ENCODE data around the gene CDKL5. TPM values are rescaled to one million over a fixed set of nuclear protein-coding genes. Genes with fewer than 3 reads are reported as not detected.

Gene CDKL5
- total and polyA plus RNA-seq, 4 donors: 1.1 to 28.7 (median 13.0) TPM

DNA sequence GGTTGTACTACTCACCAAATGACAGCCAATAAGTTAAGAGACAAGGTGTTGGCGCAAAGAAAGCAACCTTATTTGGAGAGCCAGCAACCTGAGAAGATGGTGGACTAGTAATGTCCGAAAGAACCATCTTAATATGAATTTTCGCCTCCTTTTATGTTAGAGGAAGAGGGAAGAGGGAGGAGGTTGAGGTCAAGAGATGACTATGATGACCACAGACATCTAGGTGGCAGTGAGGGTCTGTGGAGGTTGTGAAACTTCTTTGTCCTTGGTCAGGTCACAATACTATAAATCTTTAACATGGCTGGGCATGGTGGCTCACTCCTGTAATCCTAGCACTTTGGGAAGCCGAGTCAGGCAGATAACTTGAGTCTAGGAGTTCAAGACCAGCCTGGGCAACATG, 15.4 kb downstream of the CDKL5 start:
- Histone ChIP-seq H3K36me3 (ENCODE audit: control insufficient read depth in 1 of 2, insufficient read depth in 2 of 2, low read length in 1 of 2) (no peaks in the 10 kb centered on the region), H3K27me3 (ENCODE audit: control insufficient read depth in 1 of 2, insufficient read depth in 2 of 2, low read length in 1 of 2) (no peaks in the 10 kb centered on the region), H3K4me3 (ENCODE audit: low read length in 2 of 2) (no peak overlapping the region), H3K9me3 (ENCODE audit: control insufficient read depth, low read length) (no peaks in the 10 kb centered on the region), H3K27ac (ENCODE audit: low read depth in 1 of 2, low read length in 2 of 2) (no peak overlapping the region), H3K4me1 (ENCODE audit: control insufficient read depth in 1 of 2, insufficient read depth in 2 of 2, low read length in 2 of 2) (no peaks in the 10 kb centered on the region)
- intact Hi-C loops (cut with DNase I): no loop called here
- no peak for DNase-seq
- ATAC-seq (ENCODE audit: low FRiP score): no peak
- WGBS, 2 donors: 73 to 97% methylated on average over 4 of the region's 4 CpGs

DNA sequence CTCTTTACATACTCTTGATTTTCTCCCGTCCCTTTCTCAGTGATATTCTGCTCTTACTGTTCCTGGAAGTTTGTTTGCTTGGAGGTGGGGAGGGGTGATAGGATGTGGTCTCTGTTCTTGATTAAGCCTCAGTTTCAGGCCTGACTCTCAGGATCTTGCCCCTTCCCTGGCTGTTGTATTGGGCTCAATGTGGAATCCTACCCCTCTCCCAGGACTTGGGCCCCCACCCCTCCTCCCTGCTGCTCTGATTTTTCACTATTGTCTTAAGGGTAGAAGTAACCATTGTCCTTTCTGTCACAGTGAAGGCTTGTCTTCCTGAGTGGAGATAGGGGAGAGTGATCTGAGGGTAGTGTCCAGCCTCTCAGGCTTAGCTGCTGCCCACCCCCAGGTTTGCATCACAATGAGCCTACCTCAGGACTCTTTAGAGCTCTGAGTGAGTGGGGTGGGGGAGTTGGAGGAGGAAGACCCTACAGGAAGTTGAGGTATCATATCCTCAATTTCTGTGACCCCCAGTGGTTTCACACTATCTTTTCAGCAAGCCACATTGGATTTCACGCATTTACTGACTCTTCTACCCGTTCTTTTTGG, 16.5 kb downstream of the CDKL5 start:
- H3K4me3 ChIP-seq (ENCODE audit: low read length in 2 of 2): no peak overlapping the region
- H3K27ac ChIP-seq (ENCODE audit: low read depth in 1 of 2, low read length in 2 of 2): no peak overlapping the region
- intact Hi-C loops (cut with DNase I): no loop called here
- 84 to 98% methylated on average over 3 of the region's 3 CpGs for WGBS, 2 donors
- H3K4me1 ChIP-seq (ENCODE audit: control insufficient read depth in 1 of 2, insufficient read depth in 2 of 2, low read length in 2 of 2): no peaks in the 10 kb centered on the region
- DNase-seq (no peak), ATAC-seq (ENCODE audit: low FRiP score) (no peak)
- H3K9me3 ChIP-seq (ENCODE audit: control insufficient read depth, low read length): no peaks in the 10 kb centered on the region
- no peaks in the 10 kb centered on the region for H3K27me3 ChIP-seq (ENCODE audit: control insufficient read depth in 1 of 2, insufficient read depth in 2 of 2, low read length in 1 of 2)
- no peaks in the 10 kb centered on the region for H3K36me3 ChIP-seq (ENCODE audit: control insufficient read depth in 1 of 2, insufficient read depth in 2 of 2, low read length in 1 of 2)

DNA sequence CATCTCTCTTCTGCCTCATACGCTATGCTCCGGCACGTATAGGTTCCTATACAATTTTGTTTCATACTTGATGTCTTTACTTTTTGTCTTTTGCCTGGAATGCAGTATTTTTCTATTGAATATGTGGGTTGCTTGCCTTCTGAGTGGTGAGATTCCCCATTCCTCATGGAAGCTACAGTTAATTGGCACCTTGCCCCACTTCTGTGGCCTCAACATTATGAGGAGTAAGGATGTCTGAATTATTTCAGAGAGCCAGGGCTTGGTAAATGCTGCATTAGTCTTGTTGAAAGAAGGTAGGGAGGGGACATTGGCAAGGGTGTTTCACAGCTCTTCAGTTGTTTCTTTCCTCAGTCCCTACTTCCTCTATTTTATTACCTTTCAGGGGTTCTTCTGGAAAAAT, 23.0 kb downstream of the CDKL5 start:
- no peaks in the 10 kb centered on the region for H3K9me3 ChIP-seq (ENCODE audit: control insufficient read depth, low read length)
- intact Hi-C loops (cut with DNase I): no loop called here
- WGBS, 2 donors: 87 to 94% methylated on average over 3 of the region's 3 CpGs
- ATAC-seq (ENCODE audit: low FRiP score): no peak
- DNase-seq: no peak
- no peaks in the 10 kb centered on the region for H3K4me1 ChIP-seq (ENCODE audit: control insufficient read depth in 1 of 2, insufficient read depth in 2 of 2, low read length in 2 of 2)
- H3K4me3 ChIP-seq (ENCODE audit: low read length in 2 of 2): no peak overlapping the region
- H3K27ac ChIP-seq (ENCODE audit: low read depth in 1 of 2, low read length in 2 of 2): no peak overlapping the region
- H3K27me3 ChIP-seq (ENCODE audit: control insufficient read depth in 1 of 2, insufficient read depth in 2 of 2, low read length in 1 of 2): no peaks in the 10 kb centered on the region
- H3K36me3 ChIP-seq (ENCODE audit: control insufficient read depth in 1 of 2, insufficient read depth in 2 of 2, low read length in 1 of 2): no peaks in the 10 kb centered on the region

DNA sequence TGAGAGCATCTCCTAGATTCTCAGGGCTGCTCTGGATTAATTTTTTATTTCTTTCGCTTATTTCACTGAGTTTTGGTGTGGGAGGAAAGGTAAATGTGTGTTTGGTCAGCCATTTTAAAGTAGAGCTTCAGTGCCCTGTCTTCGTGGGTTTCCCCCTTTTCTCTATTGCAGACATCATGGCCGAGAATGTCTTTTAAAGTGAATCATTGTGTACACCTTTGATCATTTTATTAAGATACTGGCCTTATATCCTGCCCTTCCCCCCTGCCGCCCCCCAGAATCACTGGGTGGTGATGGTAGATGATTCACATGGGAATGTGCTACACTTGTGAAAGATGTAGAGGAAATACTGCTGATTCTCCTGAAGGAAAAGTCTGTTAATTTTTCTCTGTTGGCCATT, 23.8 kb downstream of the CDKL5 start:
- DNase-seq (no peak), ATAC-seq (ENCODE audit: low FRiP score) (no peak)
- 77 to 97% methylated on average over 4 of the region's 4 CpGs for WGBS, 2 donors
- H3K4me1 ChIP-seq (ENCODE audit: control insufficient read depth in 1 of 2, insufficient read depth in 2 of 2, low read length in 2 of 2): no peaks in the 10 kb centered on the region
- H3K36me3 ChIP-seq (ENCODE audit: control insufficient read depth in 1 of 2, insufficient read depth in 2 of 2, low read length in 1 of 2): no peaks in the 10 kb centered on the region
- no peak overlapping the region for H3K4me3 ChIP-seq (ENCODE audit: low read length in 2 of 2)
- no peaks in the 10 kb centered on the region for H3K9me3 ChIP-seq (ENCODE audit: control insufficient read depth, low read length)
- H3K27me3 ChIP-seq (ENCODE audit: control insufficient read depth in 1 of 2, insufficient read depth in 2 of 2, low read length in 1 of 2): no peaks in the 10 kb centered on the region
- intact Hi-C loops (cut with DNase I): no loop called here
- no peak overlapping the region for H3K27ac ChIP-seq (ENCODE audit: low read depth in 1 of 2, low read length in 2 of 2)

DNA sequence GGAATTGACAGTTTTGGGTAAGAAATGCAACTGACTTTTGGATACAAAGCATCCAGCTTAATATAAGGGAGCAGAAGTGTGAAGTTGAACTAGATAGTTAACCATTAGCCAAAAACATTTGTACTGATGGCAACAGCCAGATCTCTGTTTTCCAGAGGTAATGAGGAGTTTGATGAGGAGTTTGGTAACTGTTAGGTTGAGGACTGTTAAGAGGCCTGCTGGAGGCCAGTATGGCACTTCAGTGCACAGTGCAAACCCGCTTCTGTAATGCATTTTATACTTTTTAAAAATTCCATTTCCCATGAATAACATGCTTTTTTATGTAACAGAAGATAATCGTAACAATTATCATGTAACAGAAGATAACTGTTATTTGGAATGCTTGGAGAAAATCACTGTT, 30.0 kb downstream of the CDKL5 start:
- DNase-seq (no peak), ATAC-seq (ENCODE audit: low FRiP score) (no peak)
- no peak overlapping the region for H3K27ac ChIP-seq (ENCODE audit: low read depth in 1 of 2, low read length in 2 of 2)
- no peaks in the 10 kb centered on the region for H3K36me3 ChIP-seq (ENCODE audit: control insufficient read depth in 1 of 2, insufficient read depth in 2 of 2, low read length in 1 of 2)
- H3K4me1 ChIP-seq (ENCODE audit: control insufficient read depth in 1 of 2, insufficient read depth in 2 of 2, low read length in 2 of 2): no peaks in the 10 kb centered on the region
- no peaks in the 10 kb centered on the region for H3K9me3 ChIP-seq (ENCODE audit: control insufficient read depth, low read length)
- no peak overlapping the region for H3K4me3 ChIP-seq (ENCODE audit: low read length in 2 of 2)
- WGBS, 2 donors: 67 to 74% methylated on average over 2 of the region's 2 CpGs
- no peaks in the 10 kb centered on the region for H3K27me3 ChIP-seq (ENCODE audit: control insufficient read depth in 1 of 2, insufficient read depth in 2 of 2, low read length in 1 of 2)
- intact Hi-C loops (cut with DNase I): no loop called here

DNA sequence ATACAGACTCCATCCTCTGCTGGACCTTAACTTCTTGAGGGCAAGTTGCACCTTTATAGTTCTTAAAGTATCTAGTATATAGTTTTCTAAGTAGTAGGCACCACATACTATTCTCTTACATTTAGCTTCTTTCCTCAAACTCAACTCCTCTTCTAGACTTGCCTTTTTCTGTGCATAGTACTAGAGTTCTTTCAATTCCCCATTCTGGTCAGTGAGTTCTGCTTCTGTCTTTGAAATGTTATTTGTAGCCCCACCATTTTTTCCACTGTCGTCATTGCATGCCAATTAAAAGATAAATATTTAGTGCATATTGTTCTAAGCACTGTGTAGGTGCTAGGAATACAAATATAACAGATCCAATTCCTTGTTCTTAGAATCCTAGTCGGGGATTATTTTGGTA, 31.6 kb downstream of the CDKL5 start:
- H3K4me1 ChIP-seq (ENCODE audit: control insufficient read depth in 1 of 2, insufficient read depth in 2 of 2, low read length in 2 of 2): no peaks in the 10 kb centered on the region
- H3K9me3 ChIP-seq (ENCODE audit: control insufficient read depth, low read length): no peaks in the 10 kb centered on the region
- 69 to 73% methylated on average over 2 of the region's 2 CpGs for WGBS, 2 donors
- no peak overlapping the region for H3K4me3 ChIP-seq (ENCODE audit: low read length in 2 of 2)
- no peaks in the 10 kb centered on the region for H3K36me3 ChIP-seq (ENCODE audit: control insufficient read depth in 1 of 2, insufficient read depth in 2 of 2, low read length in 1 of 2)
- DNase-seq: no peak
- H3K27me3 ChIP-seq (ENCODE audit: control insufficient read depth in 1 of 2, insufficient read depth in 2 of 2, low read length in 1 of 2): no peaks in the 10 kb centered on the region
- ATAC-seq (ENCODE audit: low FRiP score): no peak
- no peak overlapping the region for H3K27ac ChIP-seq (ENCODE audit: low read depth in 1 of 2, low read length in 2 of 2)
- intact Hi-C loops (cut with DNase I): no loop called here

DNA sequence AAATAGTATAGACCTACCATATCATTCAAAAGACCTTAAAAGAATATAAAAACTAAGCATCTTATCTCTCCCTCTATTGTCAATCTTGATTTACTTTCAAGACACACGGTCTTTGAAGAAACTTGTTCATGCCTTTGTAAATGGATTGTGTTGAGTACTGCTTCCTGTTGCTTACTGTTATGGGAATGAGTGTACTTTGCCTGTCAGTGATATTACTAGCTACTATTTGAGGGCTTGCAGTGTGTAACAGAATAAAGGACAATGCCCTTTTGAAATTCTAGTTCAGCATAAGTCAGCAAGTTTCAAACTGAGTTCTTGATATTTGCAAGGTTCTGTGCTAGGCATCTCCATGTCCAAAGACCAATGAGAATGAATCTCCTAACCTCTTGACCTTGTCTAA, 36.0 kb downstream of the CDKL5 start:
- no peak for ATAC-seq (ENCODE audit: low FRiP score)
- WGBS, 2 donors: 60 to 76% methylated on average over 1 of the region's 1 CpG
- no peaks in the 10 kb centered on the region for H3K9me3 ChIP-seq (ENCODE audit: control insufficient read depth, low read length)

DNA sequence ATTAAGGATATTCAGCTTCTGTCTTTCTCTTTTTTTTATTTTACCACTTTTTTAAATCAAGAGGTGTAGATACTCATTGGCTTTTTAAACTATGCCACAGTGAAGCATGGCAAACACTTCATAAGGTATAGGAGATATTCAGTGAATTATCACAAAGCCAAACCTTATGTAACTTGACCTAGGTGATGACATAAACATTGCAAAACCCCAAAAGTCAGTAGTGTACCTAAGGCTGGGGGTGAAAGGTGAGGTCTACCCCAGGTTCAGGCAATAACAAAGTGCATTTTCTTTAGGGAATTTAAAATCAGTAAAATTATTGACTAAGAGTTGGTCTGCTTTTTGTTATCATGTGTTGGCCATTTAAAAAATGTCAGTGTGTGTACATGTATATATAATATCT, 39.1 kb downstream of the CDKL5 start:
- H3K4me3 ChIP-seq (ENCODE audit: low read length in 2 of 2): no peak overlapping the region
- intact Hi-C loops (cut with DNase I): no loop called here
- H3K27me3 ChIP-seq (ENCODE audit: control insufficient read depth in 1 of 2, insufficient read depth in 2 of 2, low read length in 1 of 2): no peaks in the 10 kb centered on the region
- DNase-seq (no peak), ATAC-seq (ENCODE audit: low FRiP score) (no peak)
- peaks cover 0 to 2% of the 10 kb centered on the region in 2 donors for H3K4me1 ChIP-seq (ENCODE audit: control insufficient read depth in 1 of 2, insufficient read depth in 2 of 2, low read length in 2 of 2)
- H3K36me3 ChIP-seq (ENCODE audit: control insufficient read depth in 1 of 2, insufficient read depth in 2 of 2, low read length in 1 of 2): no peaks in the 10 kb centered on the region
- no peak overlapping the region for H3K27ac ChIP-seq (ENCODE audit: low read depth in 1 of 2, low read length in 2 of 2)
- no peaks in the 10 kb centered on the region for H3K9me3 ChIP-seq (ENCODE audit: control insufficient read depth, low read length)

More for the DNA sequence above, 36.0 kb downstream of the CDKL5 start:
- Histone ChIP-seq H3K27ac (ENCODE audit: low read depth in 1 of 2, low read length in 2 of 2) (no peak overlapping the region), H3K4me1 (ENCODE audit: control insufficient read depth in 1 of 2, insufficient read depth in 2 of 2, low read length in 2 of 2) (no peaks in the 10 kb centered on the region), H3K4me3 (ENCODE audit: low read length in 2 of 2) (no peak overlapping the region), H3K36me3 (ENCODE audit: control insufficient read depth in 1 of 2, insufficient read depth in 2 of 2, low read length in 1 of 2) (no peaks in the 10 kb centered on the region), H3K27me3 (ENCODE audit: control insufficient read depth in 1 of 2, insufficient read depth in 2 of 2, low read length in 1 of 2) (no peaks in the 10 kb centered on the region)
- intact Hi-C loops (cut with DNase I): no loop called here
- no peak for DNase-seq

DNA sequence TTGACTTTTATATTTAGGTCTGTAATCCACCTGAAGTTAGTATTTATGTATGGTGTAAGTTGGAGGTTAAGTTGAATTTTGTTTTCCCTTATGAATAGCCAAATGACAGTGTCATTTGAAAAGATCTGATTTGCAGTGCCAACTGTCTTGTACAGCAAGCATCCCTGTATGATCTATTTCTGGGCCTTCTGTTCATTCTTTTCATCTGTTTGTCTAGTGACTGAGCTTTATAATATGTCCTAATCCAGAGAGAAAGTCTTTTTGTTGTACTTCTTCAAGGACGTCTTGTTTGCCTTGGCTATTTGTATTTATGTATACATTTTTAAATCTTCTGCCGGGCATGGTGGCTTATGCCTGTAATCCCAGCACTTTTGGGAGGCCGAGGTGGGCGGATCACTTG, 39.6 kb downstream of the CDKL5 start:
- no peak for ATAC-seq (ENCODE audit: low FRiP score)
- Histone ChIP-seq H3K9me3 (ENCODE audit: control insufficient read depth, low read length) (no peaks in the 10 kb centered on the region), H3K4me1 (ENCODE audit: control insufficient read depth in 1 of 2, insufficient read depth in 2 of 2, low read length in 2 of 2) (peaks cover 0 to 2% of the 10 kb centered on the region in 2 donors), H3K27ac (ENCODE audit: low read depth in 1 of 2, low read length in 2 of 2) (no peak overlapping the region), H3K36me3 (ENCODE audit: control insufficient read depth in 1 of 2, insufficient read depth in 2 of 2, low read length in 1 of 2) (no peaks in the 10 kb centered on the region), H3K27me3 (ENCODE audit: control insufficient read depth in 1 of 2, insufficient read depth in 2 of 2, low read length in 1 of 2) (no peaks in the 10 kb centered on the region), H3K4me3 (ENCODE audit: low read length in 2 of 2) (no peak overlapping the region)
- 70 to 86% methylated on average over 4 of the region's 4 CpGs for WGBS, 2 donors
- DNase-seq: no peak
- intact Hi-C loops (cut with DNase I): no loop called here
